Natural killer cell (primary cell): ENCODE results near the gene KCNJ12. TPM values are rescaled to one million over a fixed set of nuclear protein-coding genes. Genes with fewer than 3 reads are reported as not detected.
"Not testable (repeated sequence)": the region's sequence is repeated elsewhere in the genome, so short reads cannot be mapped to it uniquely, and the experiment has no call there.

Experiments
- ATAC-seq, 3 donors: fragments of 150-1000 bp in 2 of 3; fragments of 200-7000 bp in 1 of 3; cut with Tn5 transposase; 1 replicate in 1 of 3; 2 replicates in 2 of 3; pipeline ENCODE4 v1.10.0; 2021; ENCODE audit warnings: mild to moderate bottlenecking in 2 of 3, moderate library complexity in 2 of 3
- DNase-seq, 2 donors: peaks; one replicate each; pipeline versions ENCODE4 v3.0.0 to v3.0.0-alpha.2; 2013 to 2021; ENCODE audit warnings: mixed read lengths in 1 of 2
- H3K27ac ChIP-seq: one replicate; pipeline ENCODE4 v1.5.1; 2013; ENCODE audit warnings: mild to moderate bottlenecking, low read length
- H3K27me3 ChIP-seq: one replicate; pipeline ENCODE4 v1.6.1; 2013; ENCODE audit warnings: low read length; ENCODE audit not compliant: control insufficient read depth, insufficient read depth
- H3K36me3 ChIP-seq: one replicate; pipeline ENCODE4 v1.6.1; 2013; ENCODE audit warnings: low read length; ENCODE audit not compliant: control insufficient read depth, insufficient read depth
- H3K4me1 ChIP-seq: one replicate; pipeline ENCODE4 v1.6.1; 2013; ENCODE audit warnings: low read length; ENCODE audit not compliant: control insufficient read depth, insufficient read depth
- H3K4me3 ChIP-seq: one replicate; pipeline ENCODE4 v1.5.1; 2013; ENCODE audit warnings: low read length
- H3K9me3 ChIP-seq: one replicate; pipeline ENCODE4 v1.6.1; 2013; ENCODE audit warnings: low read length; ENCODE audit not compliant: control insufficient read depth, insufficient read depth
- H3K27ac Mint-ChIP-seq, 2 donors: one replicate each; pipeline ENCODE4 v1.8.0; 2022; ENCODE audit warnings: mild to moderate bottlenecking in 2 of 2, mixed read lengths in 2 of 2, moderate library complexity in 1 of 2
- H3K27me3 Mint-ChIP-seq, 2 donors: one replicate each; pipeline ENCODE4 v1.8.0; 2022; ENCODE audit warnings: low read depth in 2 of 2, mixed read lengths in 2 of 2
- H3K36me3 Mint-ChIP-seq: one replicate; pipeline ENCODE4 v1.8.0; 2022; ENCODE audit warnings: mixed read lengths
- H3K4me1 Mint-ChIP-seq, 2 donors: one replicate each; pipeline ENCODE4 v1.8.0; 2022; ENCODE audit warnings: mixed read lengths in 2 of 2
- H3K4me3 Mint-ChIP-seq: one replicate; pipeline ENCODE4 v1.8.0; 2022; ENCODE audit warnings: mild to moderate bottlenecking, moderate library complexity, mixed read lengths
- H3K9me3 Mint-ChIP-seq, 2 donors: one replicate each; pipeline ENCODE4 v1.8.0; 2022; ENCODE audit warnings: mixed read lengths in 2 of 2
- CTCF ChIP-seq: fragments of 200-600 bp; IDR thresholded peaks from one replicate; pipeline ENCODE4 v1.8.0; 2022; ENCODE audit warnings: antibody characterized with exemption
- whole genome bisulfite sequencing: methylation state at CpG from one replicate; pipeline ENCODE4 v1.1.7; 2013; ENCODE audit warnings: missing lambda C conversion rate; ENCODE audit not compliant: insufficient coverage; 5-methylcytosine and 5-hydroxymethylcytosine counted together
- intact Hi-C: fragments of 100-400 bp; cut with micrococcal nuclease; formaldehyde crosslinking; loops from one replicate; pipeline ENCODE4 v1.14.2; 2022
- total RNA-seq, 4 donors: library from RNA; stranded (reverse); fragments of 120-200 nt in 1 of 4; gene quantifications; one replicate each; pipeline versions ENCODE4 v1.2.3 to v1.2.4, GENCODE V29; 2013 to 2022

KCNJ12 gene
- total RNA-seq, 3 donors from 2014 or later (not counting 1 experiment from before 2014, with no cell fraction given): 0.14 TPM; not detected in 2

- H3K27ac Mint-ChIP-seq, H3K9me3 ChIP-seq, H3K27ac ChIP-seq, H3K36me3 Mint-ChIP-seq, intact Hi-C loops, H3K27me3 Mint-ChIP-seq, DNase-seq, H3K9me3 Mint-ChIP-seq, H3K27me3 ChIP-seq, H3K36me3 ChIP-seq, H3K4me3 ChIP-seq: not testable (repeated sequence)
- Mint-ChIP-seq H3K4me1 (peaks cover 13 to 21% of the 10 kb centered on the region in 2 donors), H3K4me3 (peak overlapping the region; percentile 13)
- H3K4me1 ChIP-seq: peaks cover 32% of the 10 kb centered on the region
- peak; percentile 15 to 76 (median 21) for ATAC-seq
- WGBS: 67% methylated on average over 18 of the region's 19 CpGs
These were observed 25.7 kb upstream of the KCNJ12 start for GRCh38 chr17:21350495-21350894.

DNA sequence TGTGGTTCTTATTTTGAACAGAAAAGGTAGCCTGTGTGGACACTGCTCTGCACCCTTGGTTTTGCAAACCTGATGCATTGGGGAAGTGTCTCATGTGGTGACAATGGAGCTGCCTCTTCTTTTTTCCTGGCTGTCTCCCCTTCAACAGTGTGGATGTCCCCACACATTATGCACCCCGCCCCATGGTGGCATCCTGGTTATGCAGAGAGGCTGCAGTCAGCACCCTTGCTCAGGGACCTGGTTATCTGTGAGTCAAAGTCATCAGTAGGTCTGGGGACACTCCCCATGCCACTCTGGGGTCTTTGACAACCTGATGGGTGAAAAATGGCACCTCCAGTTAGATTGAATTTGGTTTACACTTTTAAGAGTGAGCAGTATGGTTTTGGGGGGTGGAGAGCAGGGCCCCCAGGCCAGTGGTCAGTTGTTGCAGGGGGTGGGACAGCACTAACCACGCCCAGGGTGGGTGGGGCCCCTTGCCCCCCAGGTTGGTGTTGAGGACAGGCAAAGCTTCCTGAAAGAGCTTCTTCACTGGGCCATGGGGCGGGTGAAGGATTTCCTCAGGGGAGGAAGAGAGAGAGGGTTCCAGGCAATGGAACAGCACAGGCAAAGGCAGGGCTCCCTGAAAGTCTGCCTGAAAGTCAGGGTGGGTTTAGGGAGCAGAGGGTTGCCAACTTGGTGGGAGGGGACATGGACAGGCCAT, 24.6 kb upstream of the KCNJ12 start:
- no peak overlapping the region for H3K4me3 Mint-ChIP-seq
- H3K27me3 Mint-ChIP-seq: peaks cover 0 to 3% of the 10 kb centered on the region in 2 donors
- H3K36me3 Mint-ChIP-seq: no peaks in the 10 kb centered on the region
- intact Hi-C loops: no loop called here
- H3K27me3 ChIP-seq: no peaks in the 10 kb centered on the region
- peaks cover 32% of the 10 kb centered on the region for H3K4me1 ChIP-seq
- H3K4me1 Mint-ChIP-seq: peaks cover 13 to 21% of the 10 kb centered on the region in 2 donors
- no peak for ATAC-seq
- H3K27ac ChIP-seq: no peak overlapping the region
- no peak for DNase-seq
- H3K27ac Mint-ChIP-seq: peak overlapping the region in 1 of 2 donors; percentile 68
- H3K9me3 Mint-ChIP-seq: no peaks in the 10 kb centered on the region
- H3K4me3 ChIP-seq: no peak overlapping the region
- 92% methylated on average over 3 of the region's 3 CpGs for WGBS
- H3K9me3 ChIP-seq: no peaks in the 10 kb centered on the region
- no peak for TF ChIP-seq CTCF
- H3K36me3 ChIP-seq: no peaks in the 10 kb centered on the region

- no peaks in the 10 kb centered on the region for H3K36me3 Mint-ChIP-seq
- H3K36me3 ChIP-seq: no peaks in the 10 kb centered on the region
- H3K27ac ChIP-seq: no peak overlapping the region
- H3K4me1 Mint-ChIP-seq: peaks cover 12 to 21% of the 10 kb centered on the region in 2 donors
- H3K9me3 Mint-ChIP-seq: peaks cover 0 to 3% of the 10 kb centered on the region in 2 donors
- H3K27me3 ChIP-seq: no peaks in the 10 kb centered on the region
- no peak for TF ChIP-seq CTCF
- ATAC-seq (no peak), DNase-seq (no peak)
- H3K4me3 ChIP-seq: no peak overlapping the region
- WGBS: 92% methylated on average over 23 of the region's 23 CpGs
- no peak overlapping the region for H3K27ac Mint-ChIP-seq
- peaks cover 26% of the 10 kb centered on the region for H3K4me1 ChIP-seq
- no peak overlapping the region for H3K4me3 Mint-ChIP-seq
- H3K9me3 ChIP-seq: no peaks in the 10 kb centered on the region
- intact Hi-C loops: no loop called here
- peaks cover 0 to 3% of the 10 kb centered on the region in 2 donors for H3K27me3 Mint-ChIP-seq
These were observed 23.8 kb upstream of the KCNJ12 start for GRCh38 chr17:21352221-21352980.

DNA sequence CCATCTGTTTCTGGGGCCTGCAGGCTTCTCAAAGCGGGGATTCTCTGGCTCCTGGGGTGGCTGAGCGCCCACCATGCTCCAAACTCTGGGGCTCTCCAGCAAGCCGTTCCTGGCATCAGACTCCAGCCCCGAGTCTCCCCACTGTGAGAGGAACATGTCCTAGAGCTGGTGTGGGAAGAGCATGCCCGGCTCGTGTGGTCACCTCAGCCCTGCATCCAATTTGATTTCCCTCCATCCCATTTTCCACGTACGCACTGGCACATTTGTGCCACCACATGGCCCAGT, 23.2 kb upstream of the KCNJ12 start:
- Histone ChIP-seq H3K27ac (no peak overlapping the region), H3K27me3 (no peaks in the 10 kb centered on the region), H3K36me3 (no peaks in the 10 kb centered on the region), H3K9me3 (no peaks in the 10 kb centered on the region), H3K4me1 (peaks cover 23% of the 10 kb centered on the region), H3K4me3 (no peak overlapping the region)
- ATAC-seq (no peak), DNase-seq (no peak)
- Mint-ChIP-seq H3K4me3 (no peak overlapping the region), H3K36me3 (no peaks in the 10 kb centered on the region), H3K9me3 (peaks cover 0 to 3% of the 10 kb centered on the region in 2 donors), H3K27me3 (peaks cover 0 to 3% of the 10 kb centered on the region in 2 donors), H3K4me1 (peaks cover 8 to 21% of the 10 kb centered on the region in 2 donors), H3K27ac (no peak overlapping the region)
- TF ChIP-seq CTCF: no peak
- intact Hi-C loops: no loop called here
- WGBS: 96% methylated on average over 8 of the region's 8 CpGs
